CD4-positive, alpha-beta T cell treated with Interferon alpha-2 for 1 hour (primary cell): Measurements from ENCODE around the gene ELP5.

Source experiments
- DNase-seq, 2 donors: peaks; one replicate each; pipeline ENCODE4 v3.0.0-alpha.2; 2020 to 2022

Gene ELP5

GRCh38 chr17:7290166-7290565 lies 38.2 kb downstream of the ELP5 start:
- no peak for DNase-seq

GRCh38 chr17:7290685-7291084 lies 38.7 kb downstream of the ELP5 start:
- no peak for DNase-seq

DNA sequence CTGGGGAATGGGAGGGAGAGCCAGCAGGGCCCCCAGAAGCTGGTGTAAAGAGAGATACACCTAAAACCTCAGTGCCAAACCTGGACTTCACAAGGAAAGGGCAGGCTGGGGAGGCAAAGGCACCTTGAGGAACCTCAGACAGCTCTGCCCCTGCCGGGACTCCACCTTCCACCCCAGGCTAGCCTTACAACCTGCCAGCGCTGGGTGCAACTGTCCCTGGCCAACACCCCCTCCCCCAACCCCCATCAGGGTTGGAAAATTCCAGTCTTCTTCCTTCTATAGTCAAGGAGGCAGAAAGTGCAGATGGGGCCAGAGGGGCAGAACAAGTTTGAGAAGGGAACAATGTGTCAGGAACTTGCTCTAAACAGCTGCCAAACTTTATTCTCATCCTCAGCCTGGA lies 40.2 kb downstream of the ELP5 start:
- no peak for DNase-seq

GRCh38 chr17:7292729-7293128 lies 40.7 kb downstream of the ELP5 start:
- no peak for DNase-seq

DNA sequence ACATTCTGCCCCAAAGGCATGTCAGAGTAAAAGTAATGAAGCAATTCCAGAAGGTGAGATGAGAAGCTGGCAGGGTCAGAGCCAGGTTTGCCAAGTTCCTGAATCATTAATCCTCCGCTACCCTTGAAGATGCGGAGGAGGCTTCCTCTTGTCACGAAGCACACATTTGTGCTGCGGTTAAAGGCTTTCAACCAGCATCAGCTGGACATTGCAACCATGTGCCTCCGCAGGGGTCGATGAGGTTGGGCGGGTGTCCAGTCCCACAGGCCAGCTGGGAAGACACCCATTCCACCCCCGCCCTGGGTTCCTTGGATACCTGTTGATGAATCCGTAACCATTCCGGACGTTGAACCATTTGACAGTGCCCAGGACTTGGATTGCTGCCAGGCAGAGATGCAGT lies 41.1 kb downstream of the ELP5 start:
- no peak for DNase-seq

DNA sequence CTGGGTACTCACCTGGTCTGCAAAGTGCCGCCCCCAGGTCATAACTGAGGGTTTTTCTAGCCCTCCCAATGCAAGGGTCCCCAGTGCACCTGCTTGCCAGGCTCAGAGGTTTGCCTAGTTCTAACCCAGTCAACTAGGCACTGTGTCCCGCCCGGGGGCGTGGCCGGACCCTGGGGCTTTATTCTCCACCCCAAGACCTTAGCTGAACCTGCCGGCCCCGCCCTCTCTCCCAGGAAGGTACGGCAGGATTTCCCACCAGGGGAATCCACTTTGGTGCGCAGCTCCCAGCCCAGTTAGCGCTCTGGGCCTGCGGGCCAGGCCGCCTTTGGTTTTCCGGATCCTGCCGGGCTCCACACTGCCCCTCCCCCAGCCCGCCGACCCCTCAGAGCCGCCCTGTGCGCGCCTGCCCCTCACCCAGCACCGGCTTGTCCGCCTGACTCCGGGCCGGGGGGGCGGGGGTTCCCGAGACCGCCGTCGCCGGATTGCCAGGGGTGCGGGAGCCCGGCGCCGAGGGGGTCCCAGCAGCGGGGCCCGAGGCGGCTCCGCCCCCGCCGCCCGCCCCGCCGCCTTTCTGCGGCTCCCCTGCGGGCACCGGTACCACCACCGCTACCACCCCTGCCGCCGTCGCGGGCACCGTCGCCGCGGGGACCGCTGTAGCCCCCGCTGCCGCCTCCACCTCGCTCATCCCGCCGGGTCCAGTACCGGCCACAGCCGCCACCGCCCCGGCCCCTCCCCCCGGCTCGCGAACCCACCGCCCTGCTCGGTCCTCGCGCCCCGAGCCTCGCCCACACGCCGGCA lies 42.0 kb downstream of the ELP5 start:
- peak in 1 of 2 donors; percentile 30 for DNase-seq

- peak; percentile 80 to 86 for DNase-seq
Measured at GRCh38 chr17:7294614-7295153, 42.7 kb downstream of the ELP5 start, which contains the start of gene YBX2. TSS of gene YBX2 (minus strand) at chr17:7294639. CDS start at chr17:7294500, 139 bp downstream.

GRCh38 chr17:7295230-7296180 lies 43.5 kb downstream of the ELP5 start:
- no peak for DNase-seq

DNA sequence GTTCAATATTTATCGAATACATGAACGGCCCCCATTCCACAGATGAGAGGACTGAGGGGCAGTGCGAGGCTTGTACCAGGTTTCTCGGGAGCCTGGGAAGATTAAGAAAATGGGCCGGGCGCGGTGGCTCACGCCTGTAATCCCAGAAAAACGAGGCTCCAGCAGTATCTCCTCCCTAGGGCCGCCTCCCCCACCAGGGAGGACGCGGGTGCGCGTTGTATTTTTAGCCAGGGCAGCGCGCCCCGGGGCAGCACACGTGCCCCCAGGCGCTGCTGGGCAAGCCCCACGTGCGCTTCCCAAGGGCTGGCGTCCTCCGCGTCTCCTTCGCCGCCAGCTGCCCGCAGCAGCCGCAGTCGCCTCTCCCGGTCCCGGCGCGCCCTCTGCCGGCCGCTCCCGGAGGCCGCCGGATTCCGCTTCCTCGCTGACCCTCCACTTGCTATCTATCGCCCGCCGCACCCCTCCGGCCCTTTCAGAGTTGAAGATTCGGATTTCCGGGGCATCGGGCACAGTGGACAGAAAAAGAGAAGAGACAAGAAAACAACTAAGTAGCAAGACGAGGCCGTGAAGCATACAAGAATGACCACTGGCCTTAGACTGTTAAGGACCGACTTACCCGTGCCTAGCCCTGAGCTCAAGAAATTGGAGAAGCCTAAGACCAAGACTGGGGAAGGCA lies 44.3 kb downstream of the ELP5 start:
- DNase-seq = peak; percentile 69 to 75

DNA sequence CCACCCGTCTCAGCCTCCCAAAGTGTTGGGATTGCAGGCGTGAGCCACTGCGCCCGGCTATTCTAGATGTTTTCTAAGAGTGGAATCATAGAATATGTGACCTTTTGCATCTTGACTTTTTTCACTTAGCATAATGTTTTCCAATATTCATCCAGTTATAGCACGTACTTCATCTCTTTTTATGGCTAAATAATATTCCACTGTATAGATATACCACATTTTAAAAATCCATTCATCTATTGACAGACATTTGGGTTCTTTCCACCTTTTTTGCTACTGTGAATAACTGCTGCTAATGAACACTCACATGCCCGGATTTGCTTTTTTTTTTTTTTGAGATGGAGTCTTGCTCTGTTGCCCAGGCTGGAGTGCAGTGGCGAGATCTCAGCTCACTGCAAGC lies 52.2 kb downstream of the ELP5 start:
- no peak for DNase-seq

DNA sequence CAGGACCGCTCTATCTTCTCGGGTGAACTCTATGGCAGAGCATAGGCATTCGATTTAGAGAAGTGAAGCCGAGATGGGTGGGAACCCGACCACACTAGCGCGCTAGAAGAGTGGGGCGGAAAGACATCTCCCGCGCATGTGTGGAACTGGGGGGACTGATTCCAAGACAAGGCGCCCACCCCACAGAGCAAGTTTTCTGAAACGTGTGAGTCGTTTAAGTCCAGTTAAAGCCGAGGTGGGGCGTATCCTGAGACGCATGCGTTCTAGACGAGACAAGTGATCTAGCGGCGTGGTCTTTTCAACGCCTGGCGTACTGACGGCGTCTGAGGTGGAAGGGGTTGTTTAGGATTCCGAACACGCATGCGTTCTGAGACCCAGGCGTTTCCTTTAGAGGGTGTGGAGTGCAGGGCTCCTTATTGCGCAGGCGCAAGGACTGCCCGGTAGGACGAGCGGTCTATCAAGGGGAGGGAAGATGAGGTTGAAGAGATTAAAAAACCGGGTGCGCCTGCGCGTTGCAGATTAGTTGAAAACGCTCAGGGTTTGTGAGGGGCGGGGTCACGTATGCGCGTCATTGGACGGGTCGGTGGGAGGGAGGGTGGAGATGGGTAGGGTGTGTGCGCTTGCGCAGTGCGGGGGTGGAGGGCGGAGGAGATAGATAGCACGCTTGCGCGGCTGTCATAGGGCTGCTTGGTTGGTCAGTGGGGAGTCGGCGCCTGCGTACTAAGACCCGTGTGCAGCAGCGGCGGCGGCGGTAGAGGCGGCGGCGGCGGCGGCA lies 55.1 kb downstream of the ELP5 start, which contains the start of gene EIF5A:
TSS of gene EIF5A (plus strand) at position 718 of the 775 bp plus-strand sequence. CDS start 2,008 bp downstream, outside the sequence.
- peak; percentile 100 for DNase-seq

GRCh38 chr17:7307686-7308624 lies 55.9 kb downstream of the ELP5 start:
- DNase-seq = peak; percentile 55 to 68

GRCh38 chr17:7308625-7309433 lies 56.8 kb downstream of the ELP5 start:
- DNase-seq = peak; percentile 92 to 95
